HTERT RPE-1 (cell line): ENCODE results near the gene PPFIA4.

Experiments used
- in situ Hi-C: fragments of 300-500 bp; cut with MboI; formaldehyde crosslinking; loops from 4 replicates; pipeline ENCODE4 v1.14.3; 2020; ENCODE audit warnings: low sequenced_read_pairs

PPFIA4 gene

GRCh38 chr1:203124546-203125317, 98.4 kb downstream of the PPFIA4 start:
- in situ Hi-C loops, result no loop called here

- in situ Hi-C loops, result no loop called here
Observed at GRCh38 chr1:203126151-203126865, 100.0 kb downstream of the PPFIA4 start.

DNA sequence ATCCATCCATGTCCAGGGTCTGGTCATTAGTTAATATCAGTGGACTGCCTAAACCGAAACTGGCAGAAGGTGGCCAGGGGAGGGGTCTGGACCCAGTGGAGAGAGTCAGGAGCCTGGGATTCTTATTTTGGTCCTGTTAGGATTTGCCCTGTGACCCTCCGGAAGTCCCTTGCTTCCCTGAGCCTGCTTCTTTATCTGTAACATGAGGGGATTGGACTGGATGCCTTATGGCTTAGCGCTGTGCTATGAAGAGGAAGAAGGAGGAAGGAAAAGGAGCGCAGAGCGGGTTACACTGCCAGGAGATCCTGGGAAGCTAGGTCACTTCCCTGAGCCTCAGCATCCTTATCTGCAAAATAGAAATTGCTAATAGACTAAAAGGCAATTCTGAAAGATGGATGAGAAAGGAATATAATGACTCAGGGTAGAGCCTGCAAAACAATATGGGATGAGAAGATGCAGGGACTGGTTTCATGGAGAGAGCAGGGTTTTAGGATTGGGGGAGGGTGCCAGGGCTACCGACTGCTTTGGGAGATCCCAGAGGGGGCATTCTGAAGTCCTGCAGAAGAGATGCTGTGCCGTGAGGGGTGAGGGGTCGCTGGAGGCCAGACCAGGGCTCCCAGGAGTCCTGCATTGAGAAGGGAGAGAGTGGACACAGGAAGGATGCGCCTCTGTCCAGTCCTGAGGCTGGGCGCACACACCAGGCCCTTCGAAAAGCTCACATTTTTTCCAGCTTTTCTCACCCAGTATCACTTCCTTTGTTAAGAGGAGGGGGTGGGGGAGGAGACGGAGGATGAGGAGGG, 100.8 kb downstream of the PPFIA4 start:
- in situ Hi-C loops, result no loop called here

DNA sequence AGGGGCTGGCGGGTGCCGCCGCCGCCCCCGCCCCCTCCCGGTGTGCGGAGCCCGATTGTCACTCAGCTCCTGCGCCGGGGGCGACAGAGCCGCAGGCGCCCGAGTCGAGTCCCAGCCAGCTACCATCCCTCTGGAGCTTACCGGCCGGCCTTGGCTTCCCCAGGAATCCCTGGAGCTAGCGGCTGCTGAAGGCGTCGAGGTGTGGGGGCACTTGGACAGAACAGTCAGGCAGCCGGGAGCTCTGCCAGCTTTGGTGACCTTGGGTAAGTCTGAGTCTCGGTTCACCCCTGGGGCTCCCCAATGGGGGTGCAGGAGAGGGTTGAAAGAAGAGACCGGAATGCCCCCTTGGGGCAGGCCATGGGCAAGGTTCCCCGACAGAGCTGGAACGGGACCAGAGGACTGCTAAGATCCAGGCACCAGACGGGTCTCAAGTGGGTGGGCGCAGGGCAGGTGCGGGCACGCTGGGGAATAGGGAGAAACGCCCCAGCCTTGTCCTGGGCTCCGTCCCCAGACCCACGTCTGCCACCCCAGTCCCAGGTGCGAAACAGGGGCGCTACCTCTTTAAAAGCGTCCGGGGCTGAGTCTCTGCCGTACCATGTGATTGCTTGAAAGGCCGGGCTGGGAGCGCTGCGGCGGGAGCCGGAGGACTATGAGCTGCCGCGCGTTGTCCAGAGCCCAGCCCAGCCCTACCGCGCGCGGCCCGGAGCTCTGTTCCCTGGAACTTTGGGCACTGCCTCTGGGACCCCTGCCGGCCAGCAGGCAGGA, 101.6 kb downstream of the PPFIA4 start, which contains the start of gene ADORA1:
TSS of gene ADORA1 (plus strand) at position 61 of the 765 bp plus-strand sequence. CDS start 1,116 bp downstream, outside the sequence.
- in situ Hi-C loops, result no loop called here

DNA sequence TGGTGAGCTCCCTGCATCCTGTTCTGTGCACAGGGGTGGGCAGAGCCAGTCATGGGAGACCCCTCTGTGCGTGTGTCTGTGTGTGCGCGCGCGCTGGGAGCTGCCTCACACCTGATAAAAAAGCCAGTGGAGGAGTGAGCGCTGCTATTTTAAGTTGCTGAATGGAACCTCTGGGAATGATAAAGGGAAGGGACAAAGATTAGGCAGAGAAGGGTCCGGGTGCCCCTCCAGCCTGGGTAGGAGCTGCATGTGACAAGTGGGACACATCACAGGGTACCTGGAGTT, 102.1 kb downstream of the PPFIA4 start:
- in situ Hi-C loops, result no loop called here
